Loucy (cell line): ENCODE data around the gene TPGS1.

Experiments used
- H2AFZ ChIP-seq: fragments of 200-600 bp; sonication (generic); 2 replicates; pipeline ENCODE4 v1.6.0; 2016; ENCODE audit warnings: antibody characterized with exemption, mild to moderate bottlenecking, low read length, moderate library complexity
- H3F3A ChIP-seq: fragments of 200-600 bp; 2 replicates; pipeline ENCODE4 v1.6.0; 2016; ENCODE audit warnings: antibody characterized with exemption, low read depth, mild to moderate bottlenecking
- H3K27me3 ChIP-seq: fragments of 200-600 bp; sonication (generic); 2 replicates; pipeline ENCODE4 v1.6.1; 2014; ENCODE audit warnings: low read length, mild to moderate bottlenecking; ENCODE audit not compliant: insufficient read depth, poor library complexity, severe bottlenecking
- H3K36me3 ChIP-seq: fragments of 200-600 bp; sonication (generic); 2 replicates; pipeline ENCODE4 v1.6.1; 2016; ENCODE audit warnings: low read length; ENCODE audit not compliant: insufficient read depth
- H3K4me1 ChIP-seq: fragments of 200-600 bp; sonication (generic); 2 replicates; pipeline ENCODE4 v1.5.1; 2014; ENCODE audit warnings: low read length, mild to moderate bottlenecking; ENCODE audit not compliant: insufficient read depth, poor library complexity, severe bottlenecking
- H3K4me2 ChIP-seq: fragments of 200-600 bp; sonication (generic); 2 replicates; pipeline ENCODE4 v1.6.0; 2014; ENCODE audit warnings: antibody characterized with exemption, low read length, low read depth, mild to moderate bottlenecking; ENCODE audit not compliant: poor library complexity, severe bottlenecking
- H3K4me3 ChIP-seq: fragments of 200-600 bp; sonication (generic); 2 replicates; pipeline ENCODE4 v1.5.1; 2014; ENCODE audit warnings: low read length, mild to moderate bottlenecking, mixed read lengths; ENCODE audit not compliant: poor library complexity, severe bottlenecking
- H3K79me2 ChIP-seq: fragments of 200-600 bp; sonication (generic); 2 replicates; pipeline ENCODE4 v1.6.1; 2014; ENCODE audit warnings: low read length; ENCODE audit not compliant: insufficient read depth
- H3K9ac ChIP-seq: fragments of 200-600 bp; sonication (generic); 2 replicates; pipeline ENCODE4 v1.6.0; 2014; ENCODE audit warnings: mild to moderate bottlenecking, low read depth, low read length, moderate library complexity; ENCODE audit not compliant: poor library complexity, severe bottlenecking
- H3K9me2 ChIP-seq: fragments of 200-600 bp; sonication (generic); replicated peaks from 2 replicates; pipeline ENCODE4 v1.6.1; 2016; ENCODE audit warnings: low read depth, low read length, mixed read lengths
- H3K9me3 ChIP-seq: fragments of 200-600 bp; sonication (generic); 2 replicates; pipeline ENCODE4 v1.6.1; 2014; ENCODE audit warnings: mild to moderate bottlenecking, antibody characterized with exemption, low read length, low read depth; ENCODE audit not compliant: insufficient read depth
- H4K20me1 ChIP-seq: fragments of 200-600 bp; sonication (generic); 2 replicates; pipeline ENCODE4 v1.6.0; 2014; ENCODE audit warnings: antibody characterized with exemption, low read length, mild to moderate bottlenecking; ENCODE audit not compliant: insufficient read depth, poor library complexity, severe bottlenecking
- EZH2phosphoT487 ChIP-seq: fragments of 200-600 bp; IDR thresholded peaks from 2 replicates; pipeline ENCODE4 v1.6.1; 2018; ENCODE audit warnings: antibody characterized with exemption, mild to moderate bottlenecking, moderate library complexity, borderline replicate concordance
- TF ChIP-seq, protein P1 (sequence below): fragments of 200-600 bp; sonication (generic); conservative IDR thresholded peaks from 2 replicates; pipeline ENCODE4 v1.5.1; 2014; ENCODE audit warnings: mild to moderate bottlenecking, antibody characterized with exemption, low read length

The TPGS1 gene

DNA sequence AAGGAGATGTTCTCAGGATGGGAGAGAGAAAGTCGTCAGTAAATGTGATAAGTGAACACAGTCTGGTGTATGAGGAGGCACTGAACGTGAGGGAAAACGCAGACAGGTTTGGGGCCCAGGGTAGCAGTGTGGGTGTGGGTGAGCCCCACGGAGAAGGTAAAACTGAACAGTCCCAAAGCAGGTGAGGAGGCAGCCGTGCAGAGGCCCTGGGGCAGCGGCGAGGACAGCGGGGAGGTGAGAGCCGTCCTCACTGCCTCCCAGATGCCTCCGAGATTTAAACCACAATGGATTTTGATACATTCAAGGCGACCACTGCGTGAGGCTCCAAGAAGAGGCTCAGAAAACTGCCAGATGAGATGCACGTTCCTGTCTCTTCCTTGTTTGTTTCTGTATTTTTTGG lies 31.9 kb upstream of the TPGS1 start:
- H3K4me2 ChIP-seq, result no peak overlapping the region
- H3K9ac ChIP-seq, result no peak overlapping the region
- H3K27me3 ChIP-seq, result no peaks in the 10 kb centered on the region
- no peaks in the 10 kb centered on the region for H3K79me2 ChIP-seq
- H2AFZ ChIP-seq, result no peak overlapping the region
- H3K4me1 ChIP-seq, result no peaks in the 10 kb centered on the region
- no peaks in the 10 kb centered on the region for H4K20me1 ChIP-seq
- no peaks in the 10 kb centered on the region for H3K9me3 ChIP-seq
- H3F3A ChIP-seq, result no peaks in the 10 kb centered on the region
- H3K9me2 ChIP-seq, result no peaks in the 10 kb centered on the region
- no peak for TF ChIP-seq EZH2phosphoT487
- TF ChIP-seq, protein P1, sequence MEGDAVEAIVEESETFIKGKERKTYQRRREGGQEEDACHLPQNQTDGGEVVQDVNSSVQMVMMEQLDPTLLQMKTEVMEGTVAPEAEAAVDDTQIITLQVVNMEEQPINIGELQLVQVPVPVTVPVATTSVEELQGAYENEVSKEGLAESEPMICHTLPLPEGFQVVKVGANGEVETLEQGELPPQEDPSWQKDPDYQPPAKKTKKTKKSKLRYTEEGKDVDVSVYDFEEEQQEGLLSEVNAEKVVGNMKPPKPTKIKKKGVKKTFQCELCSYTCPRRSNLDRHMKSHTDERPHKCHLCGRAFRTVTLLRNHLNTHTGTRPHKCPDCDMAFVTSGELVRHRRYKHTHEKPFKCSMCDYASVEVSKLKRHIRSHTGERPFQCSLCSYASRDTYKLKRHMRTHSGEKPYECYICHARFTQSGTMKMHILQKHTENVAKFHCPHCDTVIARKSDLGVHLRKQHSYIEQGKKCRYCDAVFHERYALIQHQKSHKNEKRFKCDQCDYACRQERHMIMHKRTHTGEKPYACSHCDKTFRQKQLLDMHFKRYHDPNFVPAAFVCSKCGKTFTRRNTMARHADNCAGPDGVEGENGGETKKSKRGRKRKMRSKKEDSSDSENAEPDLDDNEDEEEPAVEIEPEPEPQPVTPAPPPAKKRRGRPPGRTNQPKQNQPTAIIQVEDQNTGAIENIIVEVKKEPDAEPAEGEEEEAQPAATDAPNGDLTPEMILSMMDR, result no peak
- no peak overlapping the region for H3K4me3 ChIP-seq
- H3K36me3 ChIP-seq, result no peaks in the 10 kb centered on the region

DNA sequence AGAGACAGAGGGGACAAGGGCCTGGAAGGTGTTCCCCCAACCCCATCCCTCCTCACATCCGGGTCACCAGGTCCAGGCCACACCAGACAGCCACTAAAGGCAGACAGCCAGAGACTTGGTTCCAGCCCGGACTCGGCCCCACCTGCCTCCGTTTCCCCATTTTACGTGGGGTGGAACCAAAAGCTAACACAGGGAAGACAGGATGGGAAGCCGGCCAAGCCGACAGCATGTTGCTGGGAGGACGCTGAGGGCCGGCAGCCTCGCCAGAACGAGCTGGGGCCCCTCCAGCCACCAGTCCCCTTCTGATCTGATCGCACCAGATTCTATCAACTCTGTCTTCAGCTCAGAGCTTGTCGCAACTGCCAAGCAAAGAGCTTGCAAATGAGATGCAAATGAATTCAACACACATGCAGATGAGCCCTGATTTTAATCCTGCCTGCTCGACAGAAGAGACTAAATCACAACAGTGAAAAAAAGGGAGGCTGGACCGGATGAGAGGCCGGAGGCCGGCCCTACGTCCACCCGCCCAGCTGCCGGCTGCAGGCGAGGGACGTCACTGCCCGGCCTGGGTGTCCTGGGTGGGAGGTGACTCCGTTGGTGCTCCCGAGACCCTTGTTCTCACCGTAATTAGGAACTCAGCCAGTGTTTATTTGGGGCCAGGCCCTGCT lies 28.9 kb upstream of the TPGS1 start:
- Histone ChIP-seq H2AFZ (no peak overlapping the region), H3K4me2 (no peak overlapping the region)

DNA sequence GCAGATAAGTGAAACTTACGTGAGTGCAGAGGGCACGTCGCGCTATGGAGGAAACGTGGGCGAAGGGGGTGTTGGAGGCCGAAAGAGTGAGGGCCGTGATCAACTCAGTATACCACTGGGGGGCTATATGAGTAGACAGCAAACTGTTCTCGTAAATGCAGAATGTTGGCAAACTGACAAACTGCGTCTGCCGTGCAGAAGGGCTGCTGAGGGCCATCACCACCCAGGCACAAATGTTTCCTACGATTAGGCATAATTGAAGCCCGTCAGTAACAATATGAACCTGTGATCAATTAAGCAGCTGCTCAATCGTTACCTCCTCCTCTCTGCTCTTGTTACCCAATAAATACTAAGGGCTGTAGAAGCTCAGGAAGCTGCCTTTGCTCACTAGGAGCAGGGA lies 28.3 kb upstream of the TPGS1 start:
- TF ChIP-seq, protein P1, result no peak
- no peak for TF ChIP-seq EZH2phosphoT487
- no peaks in the 10 kb centered on the region for H3F3A ChIP-seq
- no peaks in the 10 kb centered on the region; the same call in 1 of the 2 replicates for H3K9me3 ChIP-seq
- H3K36me3 ChIP-seq, result no peaks in the 10 kb centered on the region
- no peak overlapping the region for H3K4me3 ChIP-seq
- H3K4me1 ChIP-seq, result no peaks in the 10 kb centered on the region
- H3K9ac ChIP-seq, result no peak overlapping the region
- H3K9me2 ChIP-seq, result no peaks in the 10 kb centered on the region
- no peak overlapping the region for H2AFZ ChIP-seq
- H3K79me2 ChIP-seq, result no peaks in the 10 kb centered on the region
- H3K4me2 ChIP-seq, result no peak overlapping the region
- H3K27me3 ChIP-seq, result no peaks in the 10 kb centered on the region
- H4K20me1 ChIP-seq, result no peaks in the 10 kb centered on the region

More for the DNA sequence above, 28.9 kb upstream of the TPGS1 start:
- H3K9me2 ChIP-seq, result no peaks in the 10 kb centered on the region
- no peak overlapping the region for H3K9ac ChIP-seq
- no peaks in the 10 kb centered on the region for H3F3A ChIP-seq
- no peaks in the 10 kb centered on the region for H3K36me3 ChIP-seq
- H3K4me3 ChIP-seq, result no peak overlapping the region
- no peaks in the 10 kb centered on the region; the same call in 1 of the 2 replicates for H3K9me3 ChIP-seq
- no peak for TF ChIP-seq EZH2phosphoT487
- TF ChIP-seq, protein P1, result no peak
- no peaks in the 10 kb centered on the region for H3K27me3 ChIP-seq
- no peaks in the 10 kb centered on the region for H3K79me2 ChIP-seq
- no peaks in the 10 kb centered on the region for H4K20me1 ChIP-seq
- no peaks in the 10 kb centered on the region for H3K4me1 ChIP-seq
